ENCODE measurements around the gene TMEM178A. TPM values are rescaled to one million over a fixed set of nuclear protein-coding genes. Genes with fewer than 3 reads are reported as not detected.

TMEM178A gene
- total RNA-seq, 1 donor from 2014 or later: not detected

DNA sequence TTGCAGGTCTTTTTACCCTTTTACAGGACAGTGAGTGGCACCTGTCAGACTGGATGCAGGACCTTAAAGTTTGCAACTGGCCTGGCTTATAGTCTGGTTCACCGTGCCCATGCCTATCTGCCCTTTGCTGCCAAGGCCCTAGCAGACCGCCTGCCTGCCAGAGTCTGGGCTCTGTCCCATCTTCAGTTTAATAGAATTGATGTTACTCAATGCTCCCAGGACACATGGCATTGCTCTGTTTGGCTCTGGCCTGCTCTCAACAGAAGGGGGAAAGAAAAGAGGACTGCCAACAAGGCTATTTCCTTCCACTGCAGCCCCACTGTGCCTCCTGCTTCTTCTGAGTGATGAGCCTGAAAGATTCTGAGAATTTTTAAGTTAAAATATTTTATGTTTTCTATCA lies 25.6 kb upstream of the TMEM178A start:
- ChIA-PET POLR2A (no interaction called here), CTCF (no interaction called here)

DNA sequence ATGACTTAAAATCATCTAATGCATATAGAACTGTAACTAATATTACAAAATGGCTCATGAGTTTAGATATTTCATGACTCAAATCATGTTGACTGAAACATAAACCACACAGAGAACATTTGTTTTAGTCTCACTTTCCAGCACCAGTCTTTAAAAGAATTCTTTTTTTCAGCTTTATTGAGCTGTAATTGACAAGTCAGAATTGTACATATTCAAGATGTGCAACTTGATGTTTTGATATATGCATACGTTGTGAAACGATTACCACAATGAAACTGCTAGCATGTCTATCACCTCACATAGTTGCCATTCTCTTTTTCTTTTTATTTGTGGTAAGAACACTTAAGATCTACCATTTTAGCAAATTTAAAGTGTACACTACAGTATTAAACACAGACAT lies 25.0 kb upstream of the TMEM178A start:
- H3K4me3 Mint-ChIP-seq: no peak overlapping the region
- H3K4me1 Mint-ChIP-seq: no peaks in the 10 kb centered on the region
- TF ChIP-seq, protein P1, sequence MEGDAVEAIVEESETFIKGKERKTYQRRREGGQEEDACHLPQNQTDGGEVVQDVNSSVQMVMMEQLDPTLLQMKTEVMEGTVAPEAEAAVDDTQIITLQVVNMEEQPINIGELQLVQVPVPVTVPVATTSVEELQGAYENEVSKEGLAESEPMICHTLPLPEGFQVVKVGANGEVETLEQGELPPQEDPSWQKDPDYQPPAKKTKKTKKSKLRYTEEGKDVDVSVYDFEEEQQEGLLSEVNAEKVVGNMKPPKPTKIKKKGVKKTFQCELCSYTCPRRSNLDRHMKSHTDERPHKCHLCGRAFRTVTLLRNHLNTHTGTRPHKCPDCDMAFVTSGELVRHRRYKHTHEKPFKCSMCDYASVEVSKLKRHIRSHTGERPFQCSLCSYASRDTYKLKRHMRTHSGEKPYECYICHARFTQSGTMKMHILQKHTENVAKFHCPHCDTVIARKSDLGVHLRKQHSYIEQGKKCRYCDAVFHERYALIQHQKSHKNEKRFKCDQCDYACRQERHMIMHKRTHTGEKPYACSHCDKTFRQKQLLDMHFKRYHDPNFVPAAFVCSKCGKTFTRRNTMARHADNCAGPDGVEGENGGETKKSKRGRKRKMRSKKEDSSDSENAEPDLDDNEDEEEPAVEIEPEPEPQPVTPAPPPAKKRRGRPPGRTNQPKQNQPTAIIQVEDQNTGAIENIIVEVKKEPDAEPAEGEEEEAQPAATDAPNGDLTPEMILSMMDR (IDR thresholded peaks at IDR 0.05): no peak
- H3K27me3 Mint-ChIP-seq: peaks cover 7% of the 10 kb centered on the region
- no peak overlapping the region for H3K27ac Mint-ChIP-seq
- DNase-seq (no peak), ATAC-seq (ENCODE audit: low read depth) (no peak)
- intact Hi-C loops (cut with micrococcal nuclease): no loop called here
- no peaks in the 10 kb centered on the region for H3K9me3 Mint-ChIP-seq
- H3K36me3 Mint-ChIP-seq (ENCODE audit: low read depth): no peaks in the 10 kb centered on the region
- CTCF ChIA-PET: no interaction called here
- POLR2A ChIA-PET: no interaction called here

More for the DNA sequence above, 25.6 kb upstream of the TMEM178A start:
- no peak overlapping the region for H3K4me3 Mint-ChIP-seq
- intact Hi-C loops (cut with micrococcal nuclease): no loop called here
- ATAC-seq (ENCODE audit: low read depth) (no peak), DNase-seq (no peak)
- H3K27ac Mint-ChIP-seq: no peak overlapping the region
- H3K36me3 Mint-ChIP-seq (ENCODE audit: low read depth): no peaks in the 10 kb centered on the region
- H3K27me3 Mint-ChIP-seq: peaks cover 7% of the 10 kb centered on the region
- no peaks in the 10 kb centered on the region for H3K9me3 Mint-ChIP-seq
- TF ChIP-seq, protein P1 (IDR thresholded peaks at IDR 0.05): no peak
- H3K4me1 Mint-ChIP-seq: no peaks in the 10 kb centered on the region

DNA sequence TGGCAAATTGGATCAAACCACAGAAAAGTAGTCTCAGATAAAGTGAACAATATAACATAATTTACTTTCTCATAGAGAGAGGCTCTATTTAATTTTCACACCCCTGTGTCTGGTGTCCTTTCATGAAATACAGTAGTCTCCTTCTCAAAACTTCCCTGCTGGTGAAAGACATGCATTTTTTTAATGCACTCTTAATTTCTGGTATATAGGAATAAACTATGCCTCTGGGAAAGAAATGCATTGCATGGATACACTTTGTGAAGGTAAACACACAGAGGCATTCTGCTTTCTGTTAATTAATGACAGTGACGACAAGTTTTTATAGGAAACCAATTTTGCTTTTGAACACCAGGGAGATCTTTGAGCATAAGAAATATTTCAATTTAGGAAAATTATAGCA lies 24.1 kb upstream of the TMEM178A start:
- ATAC-seq (ENCODE audit: low read depth): no peak
- H3K27ac Mint-ChIP-seq: no peak overlapping the region
- CTCF ChIA-PET: no interaction called here

DNA sequence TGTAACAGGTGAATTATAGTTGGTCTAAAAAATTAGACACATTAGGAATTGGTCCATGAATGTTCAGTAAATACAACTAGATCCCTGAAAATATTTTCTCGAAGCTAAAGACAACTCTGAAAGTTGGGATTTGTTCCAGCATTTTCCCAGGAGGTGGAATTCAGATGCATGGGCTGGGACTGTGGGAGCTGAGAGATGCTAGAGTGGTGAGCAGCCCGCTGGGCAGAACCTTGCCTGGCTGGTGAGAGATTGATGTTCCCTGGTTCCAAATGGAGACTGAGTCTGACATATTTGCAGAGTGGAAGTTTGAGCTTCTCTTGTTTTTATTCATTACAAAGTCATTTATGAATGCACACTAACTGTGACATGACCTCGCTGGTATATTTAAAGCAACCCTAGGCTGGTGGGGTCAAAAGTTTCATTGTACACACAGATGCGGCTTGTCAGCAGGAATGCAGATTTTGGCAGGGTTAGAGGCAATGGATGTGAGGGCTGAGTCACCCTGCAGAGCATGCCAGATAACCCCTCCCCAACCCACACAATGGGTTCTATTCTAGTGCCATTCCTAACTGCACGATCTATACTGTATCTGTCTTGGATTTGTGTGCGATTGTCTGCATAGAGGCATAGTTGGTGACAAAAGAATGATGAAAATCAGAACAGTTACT lies 23.5 kb upstream of the TMEM178A start:
- CTCF ChIA-PET: no interaction called here

More for the DNA sequence above, 24.1 kb upstream of the TMEM178A start:
- TF ChIP-seq, protein P1 (IDR thresholded peaks at IDR 0.05): no peak
- Mint-ChIP-seq H3K27me3 (peaks cover 7% of the 10 kb centered on the region), H3K9me3 (no peaks in the 10 kb centered on the region), H3K36me3 (ENCODE audit: low read depth) (no peaks in the 10 kb centered on the region), H3K4me3 (no peak overlapping the region), H3K4me1 (no peaks in the 10 kb centered on the region)
- no peak for DNase-seq
- intact Hi-C loops (cut with micrococcal nuclease): no loop called here
- POLR2A ChIA-PET: no interaction called here

DNA sequence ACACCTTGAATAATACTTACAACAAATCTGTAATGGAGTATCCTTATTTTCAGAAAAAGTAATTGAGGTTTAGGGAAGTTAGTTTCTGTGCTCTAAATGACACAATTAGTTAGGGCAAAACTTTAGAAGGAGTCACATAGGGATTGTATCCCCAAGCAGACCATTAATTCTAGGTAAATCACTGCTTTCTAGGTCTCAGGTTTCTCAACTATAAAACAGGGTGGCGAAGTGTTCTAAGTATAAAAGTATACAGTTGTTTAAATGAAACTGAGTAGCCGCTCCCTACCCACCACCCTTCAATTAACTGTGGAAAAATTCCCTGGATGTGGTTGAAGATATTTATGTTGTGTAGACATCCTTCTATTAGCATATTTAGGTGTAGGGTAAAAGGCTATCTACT lies 19.9 kb upstream of the TMEM178A start:
- ChIA-PET CTCF (no interaction called here), POLR2A (no interaction called here)
- no peak for ATAC-seq (ENCODE audit: low read depth)
- Mint-ChIP-seq H3K4me3 (no peak overlapping the region), H3K27me3 (peaks cover 7% of the 10 kb centered on the region), H3K4me1 (no peaks in the 10 kb centered on the region), H3K27ac (no peak overlapping the region), H3K36me3 (ENCODE audit: low read depth) (no peaks in the 10 kb centered on the region), H3K9me3 (no peaks in the 10 kb centered on the region)
- intact Hi-C loops (cut with micrococcal nuclease): no loop called here
- TF ChIP-seq, protein P1 (IDR thresholded peaks at IDR 0.05): no peak
- DNase-seq: no peak

More for the DNA sequence above, 23.5 kb upstream of the TMEM178A start:
- intact Hi-C loops (cut with micrococcal nuclease): no loop called here
- TF ChIP-seq, protein P1 (IDR thresholded peaks at IDR 0.05): no peak
- Mint-ChIP-seq H3K4me1 (no peaks in the 10 kb centered on the region), H3K9me3 (no peaks in the 10 kb centered on the region), H3K27me3 (peaks cover 7% of the 10 kb centered on the region), H3K27ac (no peak overlapping the region), H3K4me3 (no peak overlapping the region), H3K36me3 (ENCODE audit: low read depth) (no peaks in the 10 kb centered on the region)
- ATAC-seq (ENCODE audit: low read depth) (no peak), DNase-seq (no peak)
- POLR2A ChIA-PET: no interaction called here

All from activated B cell treated with CpG ODN at 0.5 μM for 24 hours (primary cell).